Stimulated activated CD4-positive, alpha-beta T cell treated with anti-CD3 and anti-CD28 coated beads, Interleukin-15, amount 100 ng/mL, for 48 hours (primary cell): ENCODE measurements around the gene FBXL17.

Source experiments
- DNase-seq, 2 donors: peaks; one replicate each; pipeline ENCODE4 v3.0.0-alpha.2; 2020; ENCODE audit warnings: low read depth in 2 of 2

The FBXL17 gene

GRCh38 chr5:107915176-107915812 lies 466.6 kb downstream of the FBXL17 start:
- no peak for DNase-seq

- no peak for DNase-seq
Measured at GRCh38 chr5:107913494-107913893, 468.4 kb downstream of the FBXL17 start.

GRCh38 chr5:107900721-107901120 lies 481.2 kb downstream of the FBXL17 start:
- DNase-seq, result no peak

GRCh38 chr5:107894361-107894760 lies 487.5 kb downstream of the FBXL17 start:
- DNase-seq, result no peak

- no peak for DNase-seq
Measured at GRCh38 chr5:107893642-107894041, 488.3 kb downstream of the FBXL17 start.

- DNase-seq, result no peak
Measured at GRCh38 chr5:107889387-107889786, 492.5 kb downstream of the FBXL17 start.

GRCh38 chr5:107888541-107888940 lies 493.4 kb downstream of the FBXL17 start:
- no peak for DNase-seq

GRCh38 chr5:107887166-107887943 lies 494.5 kb downstream of the FBXL17 start:
- DNase-seq, result no peak

GRCh38 chr5:107885601-107886000 lies 496.3 kb downstream of the FBXL17 start:
- no peak for DNase-seq

- DNase-seq, result no peak
Measured at GRCh38 chr5:107884871-107885270, 497.0 kb downstream of the FBXL17 start.

- DNase-seq, result no peak
Measured at GRCh38 chr5:107878661-107879060, 503.2 kb downstream of the FBXL17 start.

- no peak for DNase-seq
Measured at GRCh38 chr5:107876906-107877305, 505.0 kb downstream of the FBXL17 start.

GRCh38 chr5:107876261-107876660 lies 505.6 kb downstream of the FBXL17 start:
- DNase-seq, result no peak

- DNase-seq, result no peak
Measured at GRCh38 chr5:107875833-107876232, 506.1 kb downstream of the FBXL17 start.

- DNase-seq, result no peak
Measured at GRCh38 chr5:107874795-107875194, 507.1 kb downstream of the FBXL17 start.

- no peak for DNase-seq
Measured at GRCh38 chr5:107873877-107874276, 508.0 kb downstream of the FBXL17 start.

- no peak for DNase-seq
Measured at GRCh38 chr5:107871023-107871422, 510.9 kb downstream of the FBXL17 start.

- DNase-seq, result no peak
Measured at GRCh38 chr5:107869438-107870115, 512.3 kb downstream of the FBXL17 start.

GRCh38 chr5:107868650-107869409 lies 513.1 kb downstream of the FBXL17 start:
- DNase-seq, result no peak

- no peak for DNase-seq
Measured at GRCh38 chr5:107867266-107867665, 514.6 kb downstream of the FBXL17 start.

- DNase-seq, result no peak
Measured at GRCh38 chr5:107864793-107865192, 517.1 kb downstream of the FBXL17 start.

- no peak for DNase-seq
Measured at GRCh38 chr5:107863125-107863524, 518.8 kb downstream of the FBXL17 start.
